ENCODE results near the gene CNBP.
"Not testable (repeated sequence)": the region's sequence is repeated elsewhere in the genome, so short reads cannot be mapped to it uniquely, and the experiment has no call there.

CNBP gene

DNA sequence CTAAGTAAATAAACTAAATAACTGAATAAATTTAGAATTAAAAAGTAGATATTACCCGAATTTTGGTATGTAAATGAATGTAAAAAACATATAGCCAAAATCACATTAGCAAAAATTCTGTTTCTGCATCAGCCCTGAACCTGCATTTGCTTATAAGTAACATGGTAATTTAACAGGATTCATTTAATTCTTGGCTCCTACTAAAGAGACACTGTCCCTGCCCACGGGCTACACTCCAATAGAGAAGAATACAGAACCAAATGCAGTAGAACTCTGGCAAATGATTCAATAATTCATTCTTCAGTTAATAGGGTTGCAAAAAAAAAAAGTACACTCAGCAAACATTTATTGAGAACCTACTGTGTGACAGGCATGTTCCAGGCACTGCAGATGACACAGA lies 20.8 kb upstream of the CNBP start:
- ATAC-seq (no peak), DNase-seq (no peak)
- Mint-ChIP-seq H3K4me1 (no peaks in the 10 kb centered on the region), H3K9me3 (no peaks in the 10 kb centered on the region), H3K27ac (no peak overlapping the region), H3K36me3 (ENCODE audit: low read depth) (no peaks in the 10 kb centered on the region), H3K4me3 (no peak overlapping the region), H3K27me3 (no peaks in the 10 kb centered on the region)

DNA sequence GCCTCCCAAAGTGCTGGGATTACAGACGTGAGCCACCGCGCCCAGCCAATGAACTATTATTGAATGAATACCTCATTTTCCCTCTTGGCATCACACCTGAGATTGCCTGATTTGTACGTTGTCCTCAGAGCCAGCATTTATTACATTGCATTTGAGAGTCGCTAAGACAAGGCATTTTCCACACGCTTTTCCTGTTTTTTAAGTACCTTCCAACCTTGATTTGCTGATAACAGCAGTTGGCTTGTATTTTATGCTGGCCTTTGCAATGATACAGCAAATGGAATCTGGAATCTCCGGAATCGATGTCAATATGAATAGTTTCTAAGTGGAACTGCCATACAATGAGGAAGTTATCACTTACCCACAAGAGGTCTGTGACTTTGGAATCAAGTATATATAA lies 15.7 kb upstream of the CNBP start:
- no peak overlapping the region for H3K4me3 Mint-ChIP-seq
- no peaks in the 10 kb centered on the region for H3K27me3 Mint-ChIP-seq
- no peak overlapping the region for H3K27ac Mint-ChIP-seq
- H3K9me3 Mint-ChIP-seq, result no peaks in the 10 kb centered on the region
- DNase-seq, result no peak
- ATAC-seq, result no peak
- H3K4me1 Mint-ChIP-seq, result peaks cover 8% of the 10 kb centered on the region
- H3K36me3 Mint-ChIP-seq (ENCODE audit: low read depth), result no peaks in the 10 kb centered on the region

DNA sequence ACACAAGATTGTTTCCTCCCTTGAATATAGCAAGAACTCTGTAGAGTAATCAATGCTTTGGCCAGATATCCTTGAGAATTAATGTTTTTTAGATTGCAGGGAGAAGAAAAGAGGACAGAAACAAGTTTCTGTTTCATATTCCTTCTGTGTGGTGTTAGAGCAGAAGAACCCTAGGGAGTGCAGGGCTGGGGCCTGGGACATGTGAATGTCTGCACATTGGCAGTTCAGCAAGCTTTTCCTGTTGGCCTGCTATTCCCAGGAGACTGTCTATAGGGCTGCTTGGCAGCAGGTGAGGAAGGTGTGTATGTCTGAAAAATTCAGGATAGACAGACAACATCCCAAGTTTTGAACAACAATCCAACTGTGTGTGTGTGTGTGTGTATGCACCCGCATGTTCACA lies 13.6 kb upstream of the CNBP start:
- ATAC-seq (no peak), DNase-seq (no peak)
- Mint-ChIP-seq H3K4me1 (peaks cover 8% of the 10 kb centered on the region), H3K4me3 (no peak overlapping the region), H3K27ac (no peak overlapping the region), H3K36me3 (ENCODE audit: low read depth) (no peaks in the 10 kb centered on the region), H3K9me3 (no peaks in the 10 kb centered on the region), H3K27me3 (no peaks in the 10 kb centered on the region)

DNA sequence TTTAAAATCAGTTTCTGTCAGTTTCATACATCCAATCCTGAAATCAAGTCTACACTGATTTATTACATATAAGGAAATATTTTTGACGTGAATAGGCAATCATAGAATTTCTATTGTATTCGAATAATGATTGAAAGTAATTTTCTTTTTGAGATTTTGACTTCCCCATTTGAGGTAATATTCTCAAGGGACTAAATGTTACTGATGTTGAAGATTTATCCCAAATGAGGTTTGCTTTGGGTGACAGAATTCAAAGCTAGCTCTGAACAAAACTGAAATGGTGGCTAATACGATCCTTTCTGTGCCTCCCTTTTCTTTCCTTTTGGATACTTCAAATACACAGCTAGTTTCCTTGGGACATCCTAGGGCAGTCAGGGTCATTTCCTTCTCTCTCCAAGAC lies 12.9 kb upstream of the CNBP start:
- Mint-ChIP-seq H3K9me3 (no peaks in the 10 kb centered on the region), H3K4me3 (no peak overlapping the region), H3K27me3 (no peaks in the 10 kb centered on the region), H3K36me3 (ENCODE audit: low read depth) (no peaks in the 10 kb centered on the region), H3K27ac (no peak overlapping the region), H3K4me1 (peaks cover 8% of the 10 kb centered on the region)
- ATAC-seq (no peak), DNase-seq (no peak)

DNA sequence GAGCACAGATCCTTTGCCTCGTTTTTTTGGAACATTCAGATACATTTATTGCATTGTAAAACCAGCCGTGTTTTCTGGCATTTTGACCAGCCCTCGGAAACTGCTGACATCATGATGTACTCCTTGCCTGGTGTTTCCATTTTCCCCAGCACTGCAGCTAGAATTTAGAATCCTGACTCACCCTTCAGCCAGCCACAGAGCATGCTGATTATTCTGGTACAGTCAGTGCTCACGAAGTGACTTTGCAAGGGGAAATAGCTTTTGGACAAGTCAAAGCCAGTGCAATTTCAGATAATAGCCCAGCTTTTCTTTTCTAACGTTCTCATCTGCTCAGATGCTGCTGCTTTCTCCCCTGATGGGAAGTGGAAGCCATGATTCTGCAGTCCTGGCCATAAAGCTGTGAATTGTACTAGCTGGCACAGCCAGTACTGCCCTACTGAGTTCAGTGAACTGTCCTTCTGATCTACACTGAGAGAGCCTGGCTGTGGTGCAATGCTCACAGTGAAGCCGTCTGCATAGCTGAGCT lies 12.1 kb upstream of the CNBP start:
- H3K27ac Mint-ChIP-seq, result no peak overlapping the region
- DNase-seq, result no peak
- H3K27me3 Mint-ChIP-seq, result no peaks in the 10 kb centered on the region
- H3K9me3 Mint-ChIP-seq, result no peaks in the 10 kb centered on the region
- peaks cover 8% of the 10 kb centered on the region for H3K4me1 Mint-ChIP-seq
- no peak overlapping the region for H3K4me3 Mint-ChIP-seq
- H3K36me3 Mint-ChIP-seq (ENCODE audit: low read depth), result no peaks in the 10 kb centered on the region
- ATAC-seq, result peak; percentile 86

DNA sequence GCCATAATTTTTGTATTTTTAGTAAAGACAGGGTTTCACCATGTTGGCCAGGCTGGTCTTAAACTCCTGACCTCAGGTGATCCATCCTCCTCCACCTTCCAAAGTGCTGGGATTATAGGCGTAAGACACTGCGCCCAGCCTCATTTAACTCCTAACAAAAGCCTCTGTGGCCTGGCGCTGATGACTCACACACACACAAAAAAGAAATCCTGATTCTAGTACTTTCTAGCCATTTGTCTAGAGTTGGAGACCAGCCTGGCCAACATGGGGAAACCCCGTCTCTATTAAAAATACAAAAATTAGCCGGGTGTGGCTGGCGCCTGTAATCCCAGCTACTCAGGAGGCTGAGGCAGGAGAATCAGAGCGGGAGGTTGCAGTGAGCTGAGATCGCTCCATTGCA lies 6.1 kb upstream of the CNBP start:
- not testable (repeated sequence) for H3K36me3 Mint-ChIP-seq (ENCODE audit: low read depth); H3K27me3 Mint-ChIP-seq; DNase-seq; H3K9me3 Mint-ChIP-seq; H3K27ac Mint-ChIP-seq; ATAC-seq; H3K4me3 Mint-ChIP-seq
- H3K4me1 Mint-ChIP-seq, result peaks cover 12% of the 10 kb centered on the region

DNA sequence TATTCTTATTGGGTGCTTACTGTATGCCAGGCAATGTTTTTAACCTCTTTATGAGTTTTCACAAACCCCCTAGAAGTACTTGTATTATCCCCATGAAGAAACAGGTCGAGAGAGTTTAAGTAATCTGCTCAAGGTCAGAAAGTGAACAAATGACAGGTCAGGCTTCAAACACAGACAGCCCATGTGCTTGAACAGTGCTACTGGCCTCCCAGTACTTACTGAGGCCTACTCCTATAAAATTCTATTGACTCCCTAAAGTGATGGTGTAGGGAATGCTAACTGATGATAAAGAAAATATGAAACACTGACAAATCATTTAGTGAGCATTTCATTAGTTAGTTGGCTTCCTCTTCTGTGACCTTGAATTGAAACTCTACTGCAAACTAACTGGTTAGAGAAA lies 4.2 kb upstream of the CNBP start:
- Mint-ChIP-seq H3K36me3 (ENCODE audit: low read depth) (peaks cover 10% of the 10 kb centered on the region), H3K27ac (peak overlapping the region; percentile 7), H3K4me1 (peaks cover 16% of the 10 kb centered on the region), H3K9me3 (no peaks in the 10 kb centered on the region), H3K4me3 (no peak overlapping the region), H3K27me3 (no peaks in the 10 kb centered on the region)
- no peak for DNase-seq
- no peak for ATAC-seq

DNA sequence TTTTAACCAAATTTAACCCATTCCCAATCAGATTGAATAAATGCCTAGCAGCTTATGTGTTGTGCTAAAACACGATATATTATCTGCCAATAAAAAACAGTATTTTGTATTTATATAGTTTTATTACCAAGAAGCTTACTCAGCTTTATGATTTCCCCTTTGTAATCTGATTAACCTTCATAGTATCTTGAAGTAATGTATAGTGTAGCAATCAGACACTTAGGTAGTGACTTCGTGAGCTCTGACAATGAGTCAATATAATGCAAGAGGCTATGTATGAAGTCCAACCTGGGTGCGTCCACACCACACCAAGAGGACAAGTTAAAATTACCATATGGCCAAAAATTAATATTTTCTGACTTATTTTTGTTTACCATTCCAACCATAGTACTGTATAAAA lies 2.1 kb upstream of the CNBP start:
- Mint-ChIP-seq H3K27me3 (no peaks in the 10 kb centered on the region), H3K4me1 (peaks cover 28% of the 10 kb centered on the region), H3K36me3 (ENCODE audit: low read depth) (peaks cover 30% of the 10 kb centered on the region), H3K27ac (peak overlapping the region; percentile 60), H3K4me3 (peak overlapping the region; percentile 88), H3K9me3 (no peaks in the 10 kb centered on the region)
- ATAC-seq (no peak), DNase-seq (no peak)

DNA sequence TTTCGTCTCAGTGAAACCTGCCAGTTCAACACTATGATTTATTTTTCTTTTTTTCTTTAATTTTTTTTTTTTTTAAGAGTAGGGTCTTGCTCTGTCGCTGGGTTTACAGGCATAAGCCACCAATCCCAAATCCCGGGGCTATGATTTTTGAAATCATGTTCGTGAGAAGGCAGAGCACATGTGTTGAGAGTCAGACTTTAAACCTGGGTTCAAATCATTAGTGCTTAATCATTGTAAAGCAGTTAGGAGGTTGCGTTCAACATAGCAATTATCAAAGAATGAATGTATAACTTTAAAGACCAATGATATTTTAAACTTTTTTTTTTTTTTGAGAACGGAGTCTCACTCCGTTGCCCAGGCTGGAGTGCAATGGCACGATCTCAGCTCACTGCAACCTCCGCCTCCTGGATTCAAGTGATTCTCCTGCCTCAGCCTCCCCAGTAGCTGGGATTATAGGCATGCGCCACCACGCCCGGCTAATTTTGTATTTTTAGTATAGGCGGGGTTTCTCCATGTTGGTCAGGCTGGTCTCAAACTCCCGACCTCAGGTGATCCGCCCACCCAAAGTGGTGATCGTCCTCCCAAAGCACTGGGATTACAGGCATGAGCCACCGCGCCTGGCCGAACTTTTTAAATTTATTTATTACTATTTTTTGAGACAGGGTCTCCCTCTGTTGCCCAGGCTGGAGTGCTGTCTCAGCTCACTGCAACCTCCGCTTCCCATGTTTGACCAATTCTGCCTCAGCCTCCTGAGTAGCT lies 1.3 kb upstream of the CNBP start:
- not testable (repeated sequence) for ATAC-seq, H3K9me3 Mint-ChIP-seq, DNase-seq, H3K27me3 Mint-ChIP-seq
- Mint-ChIP-seq H3K4me1 (peaks cover 36% of the 10 kb centered on the region), H3K27ac (peak overlapping the region; percentile 93), H3K4me3 (peak overlapping the region; percentile 88), H3K36me3 (ENCODE audit: low read depth) (peaks cover 37% of the 10 kb centered on the region)

DNA sequence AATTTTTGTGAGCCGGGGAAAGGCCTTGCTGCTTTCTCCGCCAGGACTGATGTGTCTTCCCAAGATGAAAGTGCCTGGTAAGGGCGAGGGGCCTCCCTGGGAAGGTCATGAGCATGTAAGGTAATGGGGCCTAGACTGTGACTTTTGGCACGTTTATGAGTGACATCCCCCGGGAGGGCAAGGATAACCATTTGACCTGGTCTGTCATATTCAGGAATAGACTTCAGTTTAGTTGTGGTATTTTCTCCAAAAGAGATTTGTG lies 631 bp upstream of the CNBP start:
- DNase-seq (peak; percentile 51), ATAC-seq (peak; percentile 23)
- no peaks in the 10 kb centered on the region for H3K9me3 Mint-ChIP-seq
- H3K27me3 Mint-ChIP-seq, result no peaks in the 10 kb centered on the region
- H3K4me3 Mint-ChIP-seq, result peak overlapping the region; percentile 88
- H3K36me3 Mint-ChIP-seq (ENCODE audit: low read depth), result peaks cover 42% of the 10 kb centered on the region
- peaks cover 42% of the 10 kb centered on the region for H3K4me1 Mint-ChIP-seq
- H3K27ac Mint-ChIP-seq, result peak overlapping the region; percentile 93

DNA sequence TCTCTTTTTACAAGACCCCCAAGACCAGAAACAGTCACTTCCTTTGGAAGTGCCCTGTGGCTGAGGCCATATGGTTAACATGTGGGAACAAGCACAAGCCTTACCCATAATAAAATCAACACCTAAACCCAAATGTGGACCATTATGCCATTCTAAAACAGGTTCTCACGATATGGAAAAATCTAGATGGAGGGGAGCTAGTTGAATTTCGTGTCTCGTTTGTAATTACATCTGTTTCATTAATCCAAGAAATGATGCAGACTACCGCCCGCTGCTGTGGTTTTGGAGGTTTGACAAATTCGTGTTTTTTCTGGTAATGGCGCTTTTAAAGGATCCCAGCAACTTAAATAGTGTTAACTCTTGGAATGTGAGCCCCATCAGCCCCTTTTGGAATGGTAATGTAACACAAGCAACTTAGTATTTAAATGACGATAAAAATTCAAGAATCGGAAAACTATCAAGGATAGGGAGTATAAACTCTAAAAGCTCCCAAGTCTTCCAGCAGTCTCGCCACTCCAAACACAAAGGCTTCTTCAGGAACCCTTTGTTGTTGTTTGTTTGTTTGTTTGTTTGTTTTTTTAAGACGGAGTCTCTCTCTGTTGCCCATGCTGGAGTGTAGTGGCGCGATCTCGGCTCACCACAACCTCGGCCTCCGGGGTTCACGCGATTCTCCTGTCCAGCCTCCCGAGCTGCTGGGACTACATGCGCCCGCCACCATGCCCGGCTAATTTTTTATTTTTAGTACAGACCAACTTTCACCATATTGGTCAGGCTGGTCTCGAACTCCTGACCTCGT lies 1.1 kb downstream of the CNBP start:
- DNase-seq (no peak), ATAC-seq (peak; percentile 1)
- Mint-ChIP-seq H3K4me3 (peak overlapping the region; percentile 88), H3K27ac (peak overlapping the region; percentile 93), H3K27me3 (no peaks in the 10 kb centered on the region), H3K36me3 (ENCODE audit: low read depth) (peaks cover 58% of the 10 kb centered on the region), H3K9me3 (no peaks in the 10 kb centered on the region), H3K4me1 (peaks cover 59% of the 10 kb centered on the region)

DNA sequence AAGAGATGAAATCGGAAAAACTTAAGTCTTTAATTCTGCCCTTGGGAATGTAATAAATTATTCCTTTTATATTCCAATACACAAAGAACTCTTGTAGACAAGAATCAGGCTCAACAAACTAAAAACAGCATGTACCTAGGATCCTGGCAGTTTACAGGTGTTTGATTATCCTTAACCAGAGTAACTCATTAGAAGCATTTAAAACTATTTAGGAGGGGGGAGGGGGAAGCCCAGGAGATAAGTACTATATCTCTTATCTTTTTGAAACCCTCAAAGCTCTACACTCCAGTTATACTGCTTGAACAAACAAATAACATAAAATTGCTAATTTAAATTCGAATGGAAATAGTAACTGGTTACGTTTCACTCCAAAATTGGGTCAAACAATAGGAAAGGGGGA lies 1.9 kb downstream of the CNBP start:
- ATAC-seq (no peak), DNase-seq (no peak)
- H3K4me3 Mint-ChIP-seq, result peak overlapping the region; percentile 88
- H3K9me3 Mint-ChIP-seq, result no peaks in the 10 kb centered on the region
- H3K4me1 Mint-ChIP-seq, result peaks cover 63% of the 10 kb centered on the region
- H3K27me3 Mint-ChIP-seq, result no peaks in the 10 kb centered on the region
- peak overlapping the region; percentile 93 for H3K27ac Mint-ChIP-seq
- H3K36me3 Mint-ChIP-seq (ENCODE audit: low read depth), result peaks cover 65% of the 10 kb centered on the region

DNA sequence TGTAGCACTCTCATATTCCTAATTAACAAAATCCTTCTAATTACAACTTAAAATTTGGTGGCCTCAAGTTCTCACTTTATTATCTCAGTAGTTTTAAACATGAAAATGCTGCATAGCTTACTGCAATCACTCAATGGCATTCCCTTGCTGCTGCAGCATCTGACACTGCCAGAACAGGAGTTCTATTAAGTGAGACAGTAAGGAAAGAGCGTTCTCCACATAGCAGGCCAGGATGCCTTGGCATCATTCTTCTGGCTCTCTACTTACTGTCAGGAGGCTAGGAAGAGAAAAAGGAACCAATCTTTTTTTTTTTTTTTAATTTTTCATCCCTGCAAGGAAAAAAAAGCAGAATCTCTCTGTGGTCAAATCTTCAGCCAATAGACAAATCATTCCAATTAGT lies 3.2 kb downstream of the CNBP start:
- peaks cover 75% of the 10 kb centered on the region for H3K36me3 Mint-ChIP-seq (ENCODE audit: low read depth)
- ATAC-seq (no peak), DNase-seq (no peak)
- no peaks in the 10 kb centered on the region for H3K27me3 Mint-ChIP-seq
- peaks cover 69% of the 10 kb centered on the region for H3K4me1 Mint-ChIP-seq
- no peaks in the 10 kb centered on the region for H3K9me3 Mint-ChIP-seq
- peak overlapping the region; percentile 88 for H3K4me3 Mint-ChIP-seq
- H3K27ac Mint-ChIP-seq, result peak overlapping the region; percentile 93

DNA sequence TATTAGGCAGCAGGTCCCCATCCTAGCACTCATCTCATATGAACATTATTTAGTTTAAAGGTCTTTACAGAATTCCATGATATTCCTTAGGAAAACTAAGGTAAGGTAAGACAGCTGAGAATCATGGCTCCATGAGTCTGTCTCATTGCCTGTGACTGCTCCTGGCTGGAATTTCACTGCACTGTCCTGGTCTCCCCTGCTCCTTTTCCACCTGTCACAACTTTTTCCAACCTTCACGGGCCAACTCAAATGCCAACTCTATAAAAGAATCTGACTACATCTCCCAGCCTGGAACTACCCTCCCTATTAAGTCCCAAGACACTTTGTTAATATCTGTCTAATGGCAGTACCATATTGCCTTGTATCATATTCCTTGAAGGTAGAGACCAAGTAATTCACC lies 7.6 kb downstream of the CNBP start:
- no peaks in the 10 kb centered on the region for H3K27me3 Mint-ChIP-seq
- H3K4me3 Mint-ChIP-seq, result peak overlapping the region; percentile 23
- no peaks in the 10 kb centered on the region for H3K9me3 Mint-ChIP-seq
- peak overlapping the region; percentile 58 for H3K27ac Mint-ChIP-seq
- H3K36me3 Mint-ChIP-seq (ENCODE audit: low read depth), result peaks cover 80% of the 10 kb centered on the region
- H3K4me1 Mint-ChIP-seq, result peaks cover 89% of the 10 kb centered on the region
- DNase-seq (no peak), ATAC-seq (no peak)

DNA sequence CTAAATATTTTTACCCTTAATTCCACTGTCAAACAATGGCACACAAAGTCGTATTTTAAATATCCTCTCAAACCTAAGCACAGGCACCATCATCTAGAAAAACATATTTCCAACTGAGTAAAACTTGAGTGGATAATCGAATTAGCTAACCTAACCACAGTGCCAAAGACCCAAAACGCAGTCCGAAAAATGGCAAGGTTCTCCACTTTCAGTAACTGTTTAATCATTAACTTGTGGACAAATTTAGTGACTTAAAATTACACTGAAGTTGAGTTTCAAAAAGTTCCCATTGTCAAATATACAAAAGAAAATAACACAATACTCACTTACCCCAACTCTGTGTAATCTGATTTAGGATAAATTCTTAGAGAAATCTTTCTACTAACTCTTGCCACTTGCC lies 10.0 kb downstream of the CNBP start:
- Mint-ChIP-seq H3K4me1 (peaks cover 69% of the 10 kb centered on the region), H3K9me3 (no peaks in the 10 kb centered on the region), H3K27ac (peak overlapping the region; percentile 61), H3K36me3 (ENCODE audit: low read depth) (peaks cover 78% of the 10 kb centered on the region), H3K4me3 (no peak overlapping the region), H3K27me3 (no peaks in the 10 kb centered on the region)
- ATAC-seq, result no peak
- no peak for DNase-seq
